HG03159 (cell line): ENCODE data around the gene HMOX2.

Experiments used
- ATAC-seq: cut with Tn5 transposase; IDR thresholded peaks from one replicate; pipeline ENCODE4 v1.9.1; 2021; ENCODE audit warnings: mild to moderate bottlenecking, moderate library complexity; ENCODE audit not compliant: unreplicated experiment

The HMOX2 gene

GRCh38 chr16:4552541-4552940, 76.3 kb downstream of the HMOX2 start:
- ATAC-seq = no peak

GRCh38 chr16:4556112-4556511, 79.9 kb downstream of the HMOX2 start, which contains the start of gene C16orf96:
Gene C16orf96 (plus strand): TSS chr16:4556340. CDS start chr16:4556490, 150 bp downstream.
- no peak for ATAC-seq

GRCh38 chr16:4556580-4556979, 80.4 kb downstream of the HMOX2 start:
- no peak for ATAC-seq

- ATAC-seq = no peak
Measured at GRCh38 chr16:4557973-4558372, 81.8 kb downstream of the HMOX2 start.
